SK-N-SH (cell line): Measurements from ENCODE around the gene TMA7.

Source experiments
- MEF2A ChIP-seq: IDR thresholded peaks from 2 replicates; pipeline ENCODE4 v1.4.0; 2012; ENCODE audit warnings: low read depth, borderline replicate concordance
- NRF1 ChIP-seq: IDR thresholded peaks from 2 replicates; pipeline ENCODE4 v1.6.1; 2012; ENCODE audit warnings: low read depth, mild to moderate bottlenecking, low read length
- RXRA ChIP-seq: IDR thresholded peaks from 2 replicates; pipeline ENCODE4 v1.4.0; 2012; ENCODE audit warnings: low read depth, mild to moderate bottlenecking, borderline replicate concordance
- SMC3 ChIP-seq: IDR thresholded peaks from 2 replicates; pipeline ENCODE4 v1.6.1; 2012; ENCODE audit warnings: low read depth, low read length, improper control_type of control experiment
- TF ChIP-seq, protein P1 (sequence below): fragments of 200-600 bp; sonication (generic); IDR thresholded peaks from 2 replicates; pipeline ENCODE4 v1.6.1; 2017; ENCODE audit warnings: antibody characterized with exemption, mild to moderate bottlenecking, moderate library complexity
- TF ChIP-seq, protein P2 (sequence below): IDR thresholded peaks from 2 replicates; pipeline ENCODE4; 2012

DNA sequence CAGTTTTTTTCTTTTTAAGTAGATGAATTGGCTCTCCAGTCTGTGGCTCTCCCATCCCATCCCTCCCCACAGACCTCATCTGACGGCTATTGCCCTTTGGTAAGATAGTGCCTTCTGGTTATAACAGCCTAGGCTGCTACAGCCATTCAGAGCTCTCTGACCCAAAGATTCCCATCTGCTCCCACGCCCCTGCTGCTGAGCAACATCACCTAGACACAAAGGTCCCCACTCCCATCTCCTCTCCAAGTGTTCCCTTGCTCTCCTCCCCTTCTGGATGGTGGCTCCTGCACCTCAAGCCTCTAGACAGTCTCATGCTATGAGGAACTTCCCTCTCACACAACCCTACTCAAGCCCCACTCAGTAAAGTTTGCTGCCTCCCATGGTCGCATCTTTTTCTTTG is 44.3 kb upstream of the TMA7 start:
- TF ChIP-seq, protein P1, sequence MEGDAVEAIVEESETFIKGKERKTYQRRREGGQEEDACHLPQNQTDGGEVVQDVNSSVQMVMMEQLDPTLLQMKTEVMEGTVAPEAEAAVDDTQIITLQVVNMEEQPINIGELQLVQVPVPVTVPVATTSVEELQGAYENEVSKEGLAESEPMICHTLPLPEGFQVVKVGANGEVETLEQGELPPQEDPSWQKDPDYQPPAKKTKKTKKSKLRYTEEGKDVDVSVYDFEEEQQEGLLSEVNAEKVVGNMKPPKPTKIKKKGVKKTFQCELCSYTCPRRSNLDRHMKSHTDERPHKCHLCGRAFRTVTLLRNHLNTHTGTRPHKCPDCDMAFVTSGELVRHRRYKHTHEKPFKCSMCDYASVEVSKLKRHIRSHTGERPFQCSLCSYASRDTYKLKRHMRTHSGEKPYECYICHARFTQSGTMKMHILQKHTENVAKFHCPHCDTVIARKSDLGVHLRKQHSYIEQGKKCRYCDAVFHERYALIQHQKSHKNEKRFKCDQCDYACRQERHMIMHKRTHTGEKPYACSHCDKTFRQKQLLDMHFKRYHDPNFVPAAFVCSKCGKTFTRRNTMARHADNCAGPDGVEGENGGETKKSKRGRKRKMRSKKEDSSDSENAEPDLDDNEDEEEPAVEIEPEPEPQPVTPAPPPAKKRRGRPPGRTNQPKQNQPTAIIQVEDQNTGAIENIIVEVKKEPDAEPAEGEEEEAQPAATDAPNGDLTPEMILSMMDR: no peak
- no peak for TF ChIP-seq MEF2A
- TF ChIP-seq SMC3: no peak
- TF ChIP-seq, protein P2, sequence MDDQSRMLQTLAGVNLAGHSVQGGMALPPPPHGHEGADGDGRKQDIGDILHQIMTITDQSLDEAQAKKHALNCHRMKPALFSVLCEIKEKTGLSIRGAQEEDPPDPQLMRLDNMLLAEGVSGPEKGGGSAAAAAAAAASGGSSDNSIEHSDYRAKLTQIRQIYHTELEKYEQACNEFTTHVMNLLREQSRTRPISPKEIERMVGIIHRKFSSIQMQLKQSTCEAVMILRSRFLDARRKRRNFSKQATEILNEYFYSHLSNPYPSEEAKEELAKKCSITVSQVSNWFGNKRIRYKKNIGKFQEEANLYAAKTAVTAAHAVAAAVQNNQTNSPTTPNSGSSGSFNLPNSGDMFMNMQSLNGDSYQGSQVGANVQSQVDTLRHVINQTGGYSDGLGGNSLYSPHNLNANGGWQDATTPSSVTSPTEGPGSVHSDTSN: no peak
- no peak for TF ChIP-seq NRF1
- no peak for TF ChIP-seq RXRA
